ENCODE measurements around the gene HLCS.

HLCS gene

DNA sequence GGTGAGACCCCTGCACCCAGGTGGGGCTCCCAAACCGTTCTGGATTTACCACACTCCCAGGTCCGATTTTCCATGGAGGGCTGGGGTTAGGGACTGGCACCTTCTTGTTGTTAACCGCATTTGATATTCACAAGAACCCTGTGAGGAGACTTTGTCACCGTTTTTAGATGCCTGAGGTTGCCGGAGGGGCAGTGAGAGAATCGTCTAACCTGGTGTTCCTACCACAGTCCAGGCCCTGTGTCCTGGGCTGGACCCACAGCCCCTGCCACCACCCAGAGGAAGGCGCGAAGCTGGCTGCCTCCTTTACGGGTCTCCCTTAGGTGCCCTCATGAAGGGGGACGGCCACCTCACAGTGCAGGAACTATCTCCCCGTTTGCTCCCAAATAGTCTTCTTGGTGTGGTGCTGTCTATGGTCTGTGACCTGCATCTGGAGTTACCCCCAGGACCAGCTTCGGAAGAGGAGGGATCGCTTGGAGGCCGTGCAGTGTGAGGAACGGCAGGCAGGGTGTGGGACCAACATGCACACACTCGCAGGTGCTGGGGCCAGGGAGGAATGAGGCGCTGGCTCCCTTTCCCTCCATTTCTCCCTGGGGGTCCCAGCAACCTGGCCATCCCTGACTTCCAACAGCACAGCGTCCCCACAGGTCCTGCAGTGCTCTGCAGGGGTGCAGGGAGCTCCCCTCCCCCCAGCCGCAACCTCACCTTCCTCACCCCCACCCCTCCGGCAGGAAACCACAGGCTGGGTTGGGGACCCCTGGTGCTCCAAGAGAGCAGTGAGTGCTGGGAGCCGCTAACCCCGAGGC lies 260.6 kb downstream of the HLCS start:
- no peak overlapping the region for H3K4me2 ChIP-seq (ENCODE audit: low read depth, low read length, poor library complexity, severe bottlenecking)

DNA sequence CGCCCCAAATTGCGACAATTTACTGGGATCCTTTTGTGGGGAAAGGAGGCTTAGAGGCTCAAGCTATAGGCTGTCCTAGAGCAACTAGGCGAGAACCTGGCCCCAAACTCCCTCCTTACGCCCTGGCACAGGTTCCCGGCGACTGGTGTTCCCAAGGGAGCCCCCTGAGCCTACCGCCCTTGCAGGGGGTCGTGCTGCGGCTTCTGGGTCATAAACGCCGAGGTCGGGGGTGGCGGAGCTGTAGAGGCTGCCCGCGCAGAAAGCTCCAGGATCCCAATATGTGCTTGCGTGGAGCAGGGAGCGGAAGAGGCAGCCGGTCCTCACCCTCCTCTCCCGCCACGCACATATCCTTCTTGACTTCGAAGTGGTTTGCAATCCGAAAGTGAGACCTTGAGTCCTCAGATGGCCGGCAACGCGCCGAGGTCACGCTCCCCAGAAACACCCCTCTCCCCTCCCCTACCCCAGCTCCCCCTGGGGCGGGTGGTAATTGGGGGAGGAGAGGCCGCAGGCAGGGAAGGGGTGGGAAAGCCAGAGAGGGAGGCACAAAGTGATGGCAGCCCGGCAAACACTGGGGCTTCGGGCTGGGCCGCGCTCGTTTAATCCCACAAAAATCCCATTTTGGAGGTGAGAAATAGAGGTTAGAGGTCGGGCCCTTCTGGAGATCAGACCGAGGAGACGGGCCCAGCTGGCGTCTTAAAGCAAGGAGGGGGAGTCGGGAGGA lies 261.4 kb downstream of the HLCS start:
- no peaks in the 10 kb centered on the region for H3K27me3 ChIP-seq (ENCODE audit: low read length)
- H2AFZ ChIP-seq (ENCODE audit: low read depth, low read length, severe bottlenecking) = no peak overlapping the region
- H3K9me3 ChIP-seq (ENCODE audit: insufficient read depth, low read length) = no peaks in the 10 kb centered on the region
- no peaks in the 10 kb centered on the region for H3K36me3 ChIP-seq (ENCODE audit: low read length)
- H3K4me3 ChIP-seq (ENCODE audit: insufficient read depth, low read length, poor library complexity, severe bottlenecking) = no peak overlapping the region
- no peaks in the 10 kb centered on the region for H3K79me2 ChIP-seq (ENCODE audit: insufficient read depth, low read length)
- no peak overlapping the region for H3K4me2 ChIP-seq (ENCODE audit: low read depth, low read length, poor library complexity, severe bottlenecking)
- H3K27ac ChIP-seq (ENCODE audit: low read depth, low read length) = no peak overlapping the region
- no peaks in the 10 kb centered on the region for H4K20me1 ChIP-seq (ENCODE audit: low read depth, low read length)
- no peak for TF ChIP-seq EZH2phosphoT487 (conservative IDR thresholded peaks at IDR 0.05; ENCODE audit: low read length)
- TF ChIP-seq, protein P1, sequence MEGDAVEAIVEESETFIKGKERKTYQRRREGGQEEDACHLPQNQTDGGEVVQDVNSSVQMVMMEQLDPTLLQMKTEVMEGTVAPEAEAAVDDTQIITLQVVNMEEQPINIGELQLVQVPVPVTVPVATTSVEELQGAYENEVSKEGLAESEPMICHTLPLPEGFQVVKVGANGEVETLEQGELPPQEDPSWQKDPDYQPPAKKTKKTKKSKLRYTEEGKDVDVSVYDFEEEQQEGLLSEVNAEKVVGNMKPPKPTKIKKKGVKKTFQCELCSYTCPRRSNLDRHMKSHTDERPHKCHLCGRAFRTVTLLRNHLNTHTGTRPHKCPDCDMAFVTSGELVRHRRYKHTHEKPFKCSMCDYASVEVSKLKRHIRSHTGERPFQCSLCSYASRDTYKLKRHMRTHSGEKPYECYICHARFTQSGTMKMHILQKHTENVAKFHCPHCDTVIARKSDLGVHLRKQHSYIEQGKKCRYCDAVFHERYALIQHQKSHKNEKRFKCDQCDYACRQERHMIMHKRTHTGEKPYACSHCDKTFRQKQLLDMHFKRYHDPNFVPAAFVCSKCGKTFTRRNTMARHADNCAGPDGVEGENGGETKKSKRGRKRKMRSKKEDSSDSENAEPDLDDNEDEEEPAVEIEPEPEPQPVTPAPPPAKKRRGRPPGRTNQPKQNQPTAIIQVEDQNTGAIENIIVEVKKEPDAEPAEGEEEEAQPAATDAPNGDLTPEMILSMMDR (IDR thresholded peaks at IDR 0.05; ENCODE audit: insufficient read depth, low read length, poor library complexity, severe bottlenecking) = no peak
- no peaks in the 10 kb centered on the region for H3K9me2 ChIP-seq (replicated peaks; ENCODE audit: insufficient read depth, low read length)
- H3K9ac ChIP-seq (ENCODE audit: low read length) = no peak overlapping the region
- H3F3A ChIP-seq (ENCODE audit: insufficient read depth) = no peaks in the 10 kb centered on the region

More for the DNA sequence above, 260.6 kb downstream of the HLCS start:
- Histone ChIP-seq H3K79me2 (ENCODE audit: insufficient read depth, low read length) (no peaks in the 10 kb centered on the region), H3K9me3 (ENCODE audit: insufficient read depth, low read length) (no peaks in the 10 kb centered on the region), H4K20me1 (ENCODE audit: low read depth, low read length) (no peaks in the 10 kb centered on the region), H2AFZ (ENCODE audit: low read depth, low read length, severe bottlenecking) (no peak overlapping the region), H3K9me2 (replicated peaks; ENCODE audit: insufficient read depth, low read length) (no peaks in the 10 kb centered on the region), H3F3A (ENCODE audit: insufficient read depth) (no peaks in the 10 kb centered on the region), H3K36me3 (ENCODE audit: low read length) (no peaks in the 10 kb centered on the region), H3K4me3 (ENCODE audit: insufficient read depth, low read length, poor library complexity, severe bottlenecking) (no peak overlapping the region), H3K27ac (ENCODE audit: low read depth, low read length) (no peak overlapping the region), H3K9ac (ENCODE audit: low read length) (no peak overlapping the region), H3K27me3 (ENCODE audit: low read length) (no peaks in the 10 kb centered on the region)
- TF ChIP-seq, protein P1 (IDR thresholded peaks at IDR 0.05; ENCODE audit: insufficient read depth, low read length, poor library complexity, severe bottlenecking) = no peak
- no peak for TF ChIP-seq EZH2phosphoT487 (conservative IDR thresholded peaks at IDR 0.05; ENCODE audit: low read length)

GRCh38 chr21:36704281-36704957 lies 262.1 kb downstream of the HLCS start:
- Histone ChIP-seq H2AFZ (ENCODE audit: low read depth, low read length, severe bottlenecking) (no peak overlapping the region), H3K79me2 (ENCODE audit: insufficient read depth, low read length) (no peaks in the 10 kb centered on the region), H3K36me3 (ENCODE audit: low read length) (no peaks in the 10 kb centered on the region), H3K27ac (ENCODE audit: low read depth, low read length) (no peak overlapping the region), H3K27me3 (ENCODE audit: low read length) (no peaks in the 10 kb centered on the region), H3F3A (ENCODE audit: insufficient read depth) (no peaks in the 10 kb centered on the region), H3K4me2 (ENCODE audit: low read depth, low read length, poor library complexity, severe bottlenecking) (no peak overlapping the region), H4K20me1 (ENCODE audit: low read depth, low read length) (no peaks in the 10 kb centered on the region), H3K4me3 (ENCODE audit: insufficient read depth, low read length, poor library complexity, severe bottlenecking) (no peak overlapping the region), H3K9me2 (replicated peaks; ENCODE audit: insufficient read depth, low read length) (no peaks in the 10 kb centered on the region), H3K9me3 (ENCODE audit: insufficient read depth, low read length) (no peaks in the 10 kb centered on the region), H3K9ac (ENCODE audit: low read length) (no peak overlapping the region)
- no peak for TF ChIP-seq EZH2phosphoT487 (conservative IDR thresholded peaks at IDR 0.05; ENCODE audit: low read length)
- TF ChIP-seq, protein P1 (IDR thresholded peaks at IDR 0.05; ENCODE audit: insufficient read depth, low read length, poor library complexity, severe bottlenecking) = no peak

Measured in SU-DHL-6 (cell line).